ENCODE results near the gene ODF2. TPM values are rescaled to one million over a fixed set of nuclear protein-coding genes. Genes with fewer than 3 reads are reported as not detected.

Gene ODF2
- total and polyA plus RNA-seq, 2 of the 13 experiments (the other 11 are each of a cell fraction or from before 2014, with no cell fraction given) = 9.8 to 31.3 TPM

DNA sequence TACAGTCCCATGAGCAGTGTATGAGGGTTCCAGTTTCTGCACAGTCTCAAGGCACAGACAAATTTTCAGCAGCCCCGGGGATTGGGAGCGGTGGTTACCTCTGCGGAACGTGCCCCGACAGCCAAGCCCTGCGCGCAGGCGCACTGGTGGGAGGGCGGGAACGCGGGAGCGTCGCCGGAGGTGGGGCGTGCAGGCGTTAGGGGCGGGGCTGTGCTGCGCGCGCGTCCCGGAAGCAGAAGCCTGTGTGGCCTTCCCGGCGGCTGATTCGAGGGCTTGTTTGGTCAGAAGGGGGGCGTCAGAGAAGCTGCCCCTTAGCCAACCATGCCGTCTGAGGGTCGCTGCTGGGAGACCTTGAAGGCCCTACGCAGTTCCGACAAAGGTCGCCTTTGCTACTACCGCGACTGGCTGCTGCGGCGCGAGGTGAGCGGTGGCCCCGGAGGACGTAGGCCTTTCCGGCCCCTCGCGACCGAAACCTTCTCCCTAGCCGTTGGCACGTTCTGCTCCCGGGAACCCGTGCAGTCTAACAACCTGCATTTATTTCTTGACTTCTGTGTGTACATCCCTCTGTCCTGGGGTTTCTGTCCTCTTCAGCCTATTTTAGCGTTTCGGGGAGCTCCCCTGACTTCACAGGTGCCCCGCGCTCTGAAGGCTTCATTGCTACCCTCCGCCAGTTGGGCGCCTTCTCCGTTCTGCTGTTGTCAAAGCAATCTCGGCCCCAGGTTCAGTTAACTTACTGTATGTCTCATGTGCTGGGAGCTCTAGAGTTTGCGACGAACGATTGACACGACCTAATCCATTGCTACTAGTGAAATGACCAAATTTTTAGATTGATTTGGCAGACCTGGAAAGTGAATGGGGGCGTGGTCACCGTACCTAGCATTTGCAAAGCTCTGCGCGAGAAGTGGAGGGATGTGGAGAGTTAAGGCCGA is 48.9 kb downstream of the ODF2 start, which contains the start of gene GLE1 (continued):
- no peak; the same call in 1 of the 2 replicates for TF ChIP-seq ZNF607 (CRISPR knock-in tag; IDR thresholded peaks at IDR 0.05; ENCODE audit: borderline replicate concordance)
- TF ChIP-seq, protein P1, sequence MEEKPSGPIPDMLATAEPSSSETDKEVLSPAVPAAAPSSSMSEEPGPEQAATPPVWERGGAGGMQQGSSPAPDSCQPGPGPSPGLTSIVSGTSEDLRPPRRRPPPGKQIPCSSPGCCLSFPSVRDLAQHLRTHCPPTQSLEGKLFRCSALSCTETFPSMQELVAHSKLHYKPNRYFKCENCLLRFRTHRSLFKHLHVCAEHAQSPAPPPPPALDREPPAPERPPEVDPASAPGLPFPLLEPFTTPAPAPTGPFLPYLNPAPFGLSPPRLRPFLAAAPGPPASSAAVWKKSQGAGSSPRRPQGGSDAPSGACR (CRISPR knock-in tag; IDR thresholded peaks at IDR 0.05) = 0 out of 2 replicates have a peak, but pooled peaks have one; percentile 32
- TF ChIP-seq ZMYM2 (CRISPR knock-in tag; IDR thresholded peaks at IDR 0.05) = no peak
- no peak for TF ChIP-seq KDM4B (CRISPR knock-in tag; IDR thresholded peaks at IDR 0.05)
- TF ChIP-seq HNF4A (CRISPR knock-in tag; IDR thresholded peaks at IDR 0.05) = no peak
- TF ChIP-seq HOXA7 (CRISPR knock-in tag; IDR thresholded peaks at IDR 0.05) = no peak
- TF ChIP-seq, protein P2, sequence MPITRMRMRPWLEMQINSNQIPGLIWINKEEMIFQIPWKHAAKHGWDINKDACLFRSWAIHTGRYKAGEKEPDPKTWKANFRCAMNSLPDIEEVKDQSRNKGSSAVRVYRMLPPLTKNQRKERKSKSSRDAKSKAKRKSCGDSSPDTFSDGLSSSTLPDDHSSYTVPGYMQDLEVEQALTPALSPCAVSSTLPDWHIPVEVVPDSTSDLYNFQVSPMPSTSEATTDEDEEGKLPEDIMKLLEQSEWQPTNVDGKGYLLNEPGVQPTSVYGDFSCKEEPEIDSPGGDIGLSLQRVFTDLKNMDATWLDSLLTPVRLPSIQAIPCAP (CRISPR knock-in tag; IDR thresholded peaks at IDR 0.05; ENCODE audit: low read depth) = peak; percentile 59; the same call in 1 of the 2 replicates
- no peak for TF ChIP-seq ZNF644 (CRISPR knock-in tag; IDR thresholded peaks at IDR 0.05; ENCODE audit: low read depth)
- peak; percentile 41; the same call in 1 of the 2 replicates for TF ChIP-seq REPIN1 (CRISPR knock-in tag; IDR thresholded peaks at IDR 0.05; ENCODE audit: borderline replicate concordance, low read depth)
- TF ChIP-seq SPEN (CRISPR knock-in tag; IDR thresholded peaks at IDR 0.05; ENCODE audit: low read depth) = peak; percentile 86
- no peak for TF ChIP-seq ZNF335 (CRISPR knock-in tag; IDR thresholded peaks at IDR 0.05)
- TF ChIP-seq, protein P3, sequence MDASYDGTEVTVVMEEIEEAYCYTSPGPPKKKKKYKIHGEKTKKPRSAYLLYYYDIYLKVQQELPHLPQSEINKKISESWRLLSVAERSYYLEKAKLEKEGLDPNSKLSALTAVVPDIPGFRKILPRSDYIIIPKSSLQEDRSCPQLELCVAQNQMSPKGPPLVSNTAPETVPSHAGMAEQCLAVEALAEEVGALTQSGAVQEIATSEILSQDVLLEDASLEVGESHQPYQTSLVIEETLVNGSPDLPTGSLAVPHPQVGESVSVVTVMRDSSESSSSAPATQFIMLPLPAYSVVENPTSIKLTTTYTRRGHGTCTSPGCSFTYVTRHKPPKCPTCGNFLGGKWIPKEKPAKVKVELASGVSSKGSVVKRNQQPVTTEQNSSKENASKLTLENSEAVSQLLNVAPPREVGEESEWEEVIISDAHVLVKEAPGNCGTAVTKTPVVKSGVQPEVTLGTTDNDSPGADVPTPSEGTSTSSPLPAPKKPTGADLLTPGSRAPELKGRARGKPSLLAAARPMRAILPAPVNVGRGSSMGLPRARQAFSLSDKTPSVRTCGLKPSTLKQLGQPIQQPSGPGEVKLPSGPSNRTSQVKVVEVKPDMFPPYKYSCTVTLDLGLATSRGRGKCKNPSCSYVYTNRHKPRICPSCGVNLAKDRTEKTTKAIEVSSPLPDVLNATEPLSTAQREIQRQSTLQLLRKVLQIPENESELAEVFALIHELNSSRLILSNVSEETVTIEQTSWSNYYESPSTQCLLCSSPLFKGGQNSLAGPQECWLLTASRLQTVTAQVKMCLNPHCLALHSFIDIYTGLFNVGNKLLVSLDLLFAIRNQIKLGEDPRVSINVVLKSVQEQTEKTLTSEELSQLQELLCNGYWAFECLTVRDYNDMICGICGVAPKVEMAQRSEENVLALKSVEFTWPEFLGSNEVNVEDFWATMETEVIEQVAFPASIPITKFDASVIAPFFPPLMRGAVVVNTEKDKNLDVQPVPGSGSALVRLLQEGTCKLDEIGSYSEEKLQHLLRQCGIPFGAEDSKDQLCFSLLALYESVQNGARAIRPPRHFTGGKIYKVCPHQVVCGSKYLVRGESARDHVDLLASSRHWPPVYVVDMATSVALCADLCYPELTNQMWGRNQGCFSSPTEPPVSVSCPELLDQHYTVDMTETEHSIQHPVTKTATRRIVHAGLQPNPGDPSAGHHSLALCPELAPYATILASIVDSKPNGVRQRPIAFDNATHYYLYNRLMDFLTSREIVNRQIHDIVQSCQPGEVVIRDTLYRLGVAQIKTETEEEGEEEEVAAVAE (CRISPR knock-in tag; IDR thresholded peaks at IDR 0.05; ENCODE audit: borderline replicate concordance) = 0 out of 2 replicates have a peak, but pooled peaks have one; percentile 57
- no peak for TF ChIP-seq MIXL1 (CRISPR knock-in tag; IDR thresholded peaks at IDR 0.05)
- peak; percentile 86 for TF ChIP-seq KLF11 (CRISPR knock-in tag; IDR thresholded peaks at IDR 0.05)
- no peak for TF ChIP-seq FOXA1 (IDR thresholded peaks at IDR 0.05)
- TF ChIP-seq FOXA1 (CRISPR knock-in tag; IDR thresholded peaks at IDR 0.05) = no peak
- TF ChIP-seq ZNF747 (CRISPR knock-in tag; IDR thresholded peaks at IDR 0.05; ENCODE audit: borderline replicate concordance) = no peak; the same call in 1 of the 2 replicates
- TF ChIP-seq, protein P4, sequence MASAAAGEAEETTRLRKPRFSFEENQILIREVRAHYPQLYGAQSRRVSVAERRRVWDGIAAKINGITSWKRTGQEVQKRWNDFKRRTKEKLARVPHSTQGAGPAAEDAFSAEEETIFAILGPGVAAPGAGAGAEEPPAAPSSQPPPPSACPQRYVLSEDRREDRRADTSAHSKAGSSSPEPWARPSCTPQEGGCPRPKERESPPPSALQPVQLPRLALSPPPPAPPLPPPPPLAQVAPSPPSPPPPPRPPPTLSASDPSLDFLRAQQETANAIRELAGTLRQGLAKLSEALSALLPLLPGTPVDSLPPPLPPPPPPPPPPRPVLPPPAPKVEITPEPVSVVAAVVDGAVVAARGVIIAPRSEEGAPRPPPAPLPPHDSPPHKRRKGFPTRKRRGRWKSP (CRISPR knock-in tag; IDR thresholded peaks at IDR 0.05) = peak; percentile 38; the same call in 1 of the 2 replicates
- no peak for TF ChIP-seq FOSL1 (CRISPR knock-in tag; IDR thresholded peaks at IDR 0.05; ENCODE audit: borderline replicate concordance)
- TF ChIP-seq ZNF709 (CRISPR knock-in tag; IDR thresholded peaks at IDR 0.05) = peak; percentile 87
- TF ChIP-seq ZNF234 (CRISPR knock-in tag; conservative IDR thresholded peaks at IDR 0.05) = no peak
- TF ChIP-seq, protein P5, sequence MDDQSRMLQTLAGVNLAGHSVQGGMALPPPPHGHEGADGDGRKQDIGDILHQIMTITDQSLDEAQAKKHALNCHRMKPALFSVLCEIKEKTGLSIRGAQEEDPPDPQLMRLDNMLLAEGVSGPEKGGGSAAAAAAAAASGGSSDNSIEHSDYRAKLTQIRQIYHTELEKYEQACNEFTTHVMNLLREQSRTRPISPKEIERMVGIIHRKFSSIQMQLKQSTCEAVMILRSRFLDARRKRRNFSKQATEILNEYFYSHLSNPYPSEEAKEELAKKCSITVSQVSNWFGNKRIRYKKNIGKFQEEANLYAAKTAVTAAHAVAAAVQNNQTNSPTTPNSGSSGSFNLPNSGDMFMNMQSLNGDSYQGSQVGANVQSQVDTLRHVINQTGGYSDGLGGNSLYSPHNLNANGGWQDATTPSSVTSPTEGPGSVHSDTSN (CRISPR knock-in tag; IDR thresholded peaks at IDR 0.05; ENCODE audit: borderline replicate concordance) = peak; percentile 75; the same call in 1 of the 2 replicates

All from HepG2 (cell line).